HepG2 (cell line): Measurements from ENCODE around the gene OST4. TPM values are rescaled to one million over a fixed set of nuclear protein-coding genes. Genes with fewer than 3 reads are reported as not detected.

Source experiments
- CHCHD3 ChIP-seq: sonication (generic); formaldehyde crosslinking; IDR thresholded peaks from 2 replicates; pipeline ENCODE4 v1.8.0; 2022; ENCODE audit warnings: mild to moderate bottlenecking, missing genetic modification reagents, moderate library complexity
- HOMEZ ChIP-seq: IDR thresholded peaks from 2 replicates; pipeline ENCODE4 v1.6.1; 2016; ENCODE audit warnings: low read depth
- IRX3 ChIP-seq: sonication (generic); formaldehyde crosslinking; IDR thresholded peaks from 2 replicates; pipeline ENCODE4 v1.8.1; 2023; ENCODE audit warnings: mild to moderate bottlenecking, low read depth, missing genetic modification reagents, borderline replicate concordance
- NBN ChIP-seq: fragments of 450-650 bp; conservative IDR thresholded peaks from 2 replicates; pipeline ENCODE4 v1.6.1; 2017
- NR2F2 ChIP-seq: IDR thresholded peaks from 2 replicates; pipeline ENCODE4 v1.6.1; 2012; ENCODE audit warnings: low read depth, inconsistent platforms, borderline replicate concordance
- PITX1 ChIP-seq: sonication (generic); formaldehyde crosslinking; IDR thresholded peaks from 2 replicates; pipeline ENCODE4 v1.5.1; 2020; ENCODE audit warnings: mild to moderate bottlenecking, missing genetic modification reagents
- SNAI1 ChIP-seq: sonication (generic); formaldehyde crosslinking; IDR thresholded peaks from 2 replicates; pipeline ENCODE4 v1.5.0; 2020; ENCODE audit warnings: mild to moderate bottlenecking, missing genetic modification reagents, borderline replicate concordance
- SPEN ChIP-seq: sonication (generic); formaldehyde crosslinking; IDR thresholded peaks from 2 replicates; pipeline ENCODE4 v1.5.1; 2020; ENCODE audit warnings: low read depth, mild to moderate bottlenecking, missing genetic modification reagents
- ZBTB38 ChIP-seq: sonication (generic); formaldehyde crosslinking; IDR thresholded peaks from 2 replicates; pipeline ENCODE4 v1.5.1; 2020; ENCODE audit warnings: mild to moderate bottlenecking, missing genetic modification reagents
- ZNF17 ChIP-seq: sonication (generic); formaldehyde crosslinking; IDR thresholded peaks from 2 replicates; pipeline ENCODE4 v1.5.0; 2020; ENCODE audit warnings: mild to moderate bottlenecking, missing genetic modification reagents
- ZNF230 ChIP-seq: sonication (generic); formaldehyde crosslinking; IDR thresholded peaks from 2 replicates; pipeline ENCODE4 v1.4.0; 2020; ENCODE audit warnings: mild to moderate bottlenecking, missing genetic modification reagents
- ZNF337 ChIP-seq: sonication (generic); formaldehyde crosslinking; IDR thresholded peaks from 2 replicates; pipeline ENCODE4 v1.5.1; 2020; ENCODE audit warnings: missing genetic modification reagents, low read depth, mild to moderate bottlenecking, borderline replicate concordance
- ZNF33B ChIP-seq: sonication (generic); formaldehyde crosslinking; IDR thresholded peaks from 2 replicates; pipeline ENCODE4 v1.5.1; 2020; ENCODE audit warnings: mild to moderate bottlenecking, missing genetic modification reagents
- ZNF550 ChIP-seq: sonication (generic); formaldehyde crosslinking; IDR thresholded peaks from 2 replicates; pipeline ENCODE4 v1.4.0; 2020; ENCODE audit warnings: mild to moderate bottlenecking, missing genetic modification reagents, borderline replicate concordance
- ZNF564 ChIP-seq: sonication (generic); formaldehyde crosslinking; IDR thresholded peaks from 2 replicates; pipeline ENCODE4 v1.8.1; 2023; ENCODE audit warnings: mild to moderate bottlenecking, missing genetic modification reagents
- ZNF782 ChIP-seq: sonication (generic); formaldehyde crosslinking; IDR thresholded peaks from 2 replicates; pipeline ENCODE4 v1.4.0; 2020; ENCODE audit warnings: missing genetic modification reagents, mild to moderate bottlenecking, borderline replicate concordance
- polyA plus RNA-seq, 8 experiments: library from polyadenylated mRNA; depleted of rRNA in 3 of 8; stranded (reverse) in 7 of 8; unstranded in 1 of 8; fragments of >200 nt; fragmentation: Illumina TruSeq in 4 of 8; extraction: Trizol in 4 of 8; gene quantifications; 2 replicates each; pipeline versions ENCODE4 v1.2.1 to v1.2.3, GENCODE V29; 2011 to 2016; ENCODE audit warnings: low read depth in 4 of 8, missing spikeins in 1 of 8, mixed read lengths in 1 of 8; ENCODE audit not compliant: insufficient read depth in 1 of 8
- total RNA-seq, 5 experiments: library from RNA; depleted of rRNA; stranded (reverse); fragments of >200 nt; fragmentation: Illumina TruSeq; extraction: Trizol; gene quantifications; 2 replicates each; pipeline ENCODE4 v1.2.3, GENCODE V29; 2016; ENCODE audit warnings: low read depth in 1 of 5
- TF ChIP-seq, protein P1 (sequence below): sonication (generic); formaldehyde crosslinking; IDR thresholded peaks from 2 replicates; pipeline ENCODE4 v1.4.0; 2020; ENCODE audit warnings: missing genetic modification reagents, mild to moderate bottlenecking, borderline replicate concordance
- TF ChIP-seq, protein P2 (sequence below): sonication (generic); formaldehyde crosslinking; IDR thresholded peaks from 2 replicates; pipeline ENCODE4 v1.8.1; 2022; ENCODE audit warnings: mild to moderate bottlenecking, missing genetic modification reagents
- TF ChIP-seq, protein P3 (sequence below): sonication (generic); formaldehyde crosslinking; IDR thresholded peaks from 2 replicates; pipeline ENCODE4 v1.4.0; 2020; ENCODE audit warnings: mild to moderate bottlenecking, missing genetic modification reagents

OST4 gene
- total and polyA plus RNA-seq, 2 of the 13 experiments (the other 11 are each of a cell fraction or from before 2014, with no cell fraction given) = 498 to 584 TPM

DNA sequence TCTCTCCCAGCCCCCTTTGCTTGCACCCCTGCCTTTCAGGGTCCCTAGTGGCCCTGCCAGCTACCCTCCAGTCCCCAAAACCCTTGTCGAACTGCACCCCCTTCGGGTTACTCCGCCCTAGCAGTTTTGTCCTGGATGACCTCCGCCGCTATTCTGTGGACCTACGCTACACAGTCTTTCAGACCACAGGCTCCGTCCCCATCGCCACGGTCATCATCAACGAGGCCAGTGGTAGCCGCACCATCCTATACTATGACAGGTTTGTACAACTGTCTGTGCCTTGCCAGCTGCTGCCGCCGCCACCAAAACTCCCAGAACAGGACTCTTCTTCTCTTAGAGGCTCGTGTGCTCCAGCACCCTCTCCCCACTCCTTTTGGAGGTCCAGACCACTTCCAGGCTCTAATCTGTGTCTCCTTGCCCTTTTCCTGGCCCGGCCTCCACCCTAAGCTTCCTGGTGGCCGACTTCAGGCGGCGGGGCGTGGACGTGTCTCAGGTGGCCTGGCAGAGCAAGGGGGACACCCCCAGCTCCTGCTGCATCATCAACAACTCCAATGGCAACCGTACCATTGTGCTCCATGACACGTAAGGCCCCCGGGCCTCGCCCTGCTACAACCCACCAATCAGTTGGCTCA lies 23.0 kb upstream of the OST4 start (continued):
- TF ChIP-seq, protein P1, sequence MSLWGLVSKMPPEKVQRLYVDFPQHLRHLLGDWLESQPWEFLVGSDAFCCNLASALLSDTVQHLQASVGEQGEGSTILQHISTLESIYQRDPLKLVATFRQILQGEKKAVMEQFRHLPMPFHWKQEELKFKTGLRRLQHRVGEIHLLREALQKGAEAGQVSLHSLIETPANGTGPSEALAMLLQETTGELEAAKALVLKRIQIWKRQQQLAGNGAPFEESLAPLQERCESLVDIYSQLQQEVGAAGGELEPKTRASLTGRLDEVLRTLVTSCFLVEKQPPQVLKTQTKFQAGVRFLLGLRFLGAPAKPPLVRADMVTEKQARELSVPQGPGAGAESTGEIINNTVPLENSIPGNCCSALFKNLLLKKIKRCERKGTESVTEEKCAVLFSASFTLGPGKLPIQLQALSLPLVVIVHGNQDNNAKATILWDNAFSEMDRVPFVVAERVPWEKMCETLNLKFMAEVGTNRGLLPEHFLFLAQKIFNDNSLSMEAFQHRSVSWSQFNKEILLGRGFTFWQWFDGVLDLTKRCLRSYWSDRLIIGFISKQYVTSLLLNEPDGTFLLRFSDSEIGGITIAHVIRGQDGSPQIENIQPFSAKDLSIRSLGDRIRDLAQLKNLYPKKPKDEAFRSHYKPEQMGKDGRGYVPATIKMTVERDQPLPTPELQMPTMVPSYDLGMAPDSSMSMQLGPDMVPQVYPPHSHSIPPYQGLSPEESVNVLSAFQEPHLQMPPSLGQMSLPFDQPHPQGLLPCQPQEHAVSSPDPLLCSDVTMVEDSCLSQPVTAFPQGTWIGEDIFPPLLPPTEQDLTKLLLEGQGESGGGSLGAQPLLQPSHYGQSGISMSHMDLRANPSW = no peak
- peak; percentile 12; the same call in 1 of the 2 replicates for TF ChIP-seq ZNF550 (CRISPR knock-in tag)
- TF ChIP-seq HOMEZ (CRISPR knock-in tag) = no peak
- 0 out of 2 replicates have a peak, but pooled peaks have one; percentile 21 for TF ChIP-seq ZNF564 (CRISPR knock-in tag)
- peak; percentile 20; the same call in 1 of the 2 replicates for TF ChIP-seq PITX1 (CRISPR knock-in tag)
- TF ChIP-seq ZNF337 (CRISPR knock-in tag) = no peak
- no peak for TF ChIP-seq ZNF17 (CRISPR knock-in tag)
- TF ChIP-seq, protein P2, sequence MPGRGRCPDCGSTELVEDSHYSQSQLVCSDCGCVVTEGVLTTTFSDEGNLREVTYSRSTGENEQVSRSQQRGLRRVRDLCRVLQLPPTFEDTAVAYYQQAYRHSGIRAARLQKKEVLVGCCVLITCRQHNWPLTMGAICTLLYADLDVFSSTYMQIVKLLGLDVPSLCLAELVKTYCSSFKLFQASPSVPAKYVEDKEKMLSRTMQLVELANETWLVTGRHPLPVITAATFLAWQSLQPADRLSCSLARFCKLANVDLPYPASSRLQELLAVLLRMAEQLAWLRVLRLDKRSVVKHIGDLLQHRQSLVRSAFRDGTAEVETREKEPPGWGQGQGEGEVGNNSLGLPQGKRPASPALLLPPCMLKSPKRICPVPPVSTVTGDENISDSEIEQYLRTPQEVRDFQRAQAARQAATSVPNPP (CRISPR knock-in tag) = 0 out of 2 replicates have a peak, but pooled peaks have one; percentile 28
- TF ChIP-seq ZNF782 = no peak
- TF ChIP-seq, protein P3, sequence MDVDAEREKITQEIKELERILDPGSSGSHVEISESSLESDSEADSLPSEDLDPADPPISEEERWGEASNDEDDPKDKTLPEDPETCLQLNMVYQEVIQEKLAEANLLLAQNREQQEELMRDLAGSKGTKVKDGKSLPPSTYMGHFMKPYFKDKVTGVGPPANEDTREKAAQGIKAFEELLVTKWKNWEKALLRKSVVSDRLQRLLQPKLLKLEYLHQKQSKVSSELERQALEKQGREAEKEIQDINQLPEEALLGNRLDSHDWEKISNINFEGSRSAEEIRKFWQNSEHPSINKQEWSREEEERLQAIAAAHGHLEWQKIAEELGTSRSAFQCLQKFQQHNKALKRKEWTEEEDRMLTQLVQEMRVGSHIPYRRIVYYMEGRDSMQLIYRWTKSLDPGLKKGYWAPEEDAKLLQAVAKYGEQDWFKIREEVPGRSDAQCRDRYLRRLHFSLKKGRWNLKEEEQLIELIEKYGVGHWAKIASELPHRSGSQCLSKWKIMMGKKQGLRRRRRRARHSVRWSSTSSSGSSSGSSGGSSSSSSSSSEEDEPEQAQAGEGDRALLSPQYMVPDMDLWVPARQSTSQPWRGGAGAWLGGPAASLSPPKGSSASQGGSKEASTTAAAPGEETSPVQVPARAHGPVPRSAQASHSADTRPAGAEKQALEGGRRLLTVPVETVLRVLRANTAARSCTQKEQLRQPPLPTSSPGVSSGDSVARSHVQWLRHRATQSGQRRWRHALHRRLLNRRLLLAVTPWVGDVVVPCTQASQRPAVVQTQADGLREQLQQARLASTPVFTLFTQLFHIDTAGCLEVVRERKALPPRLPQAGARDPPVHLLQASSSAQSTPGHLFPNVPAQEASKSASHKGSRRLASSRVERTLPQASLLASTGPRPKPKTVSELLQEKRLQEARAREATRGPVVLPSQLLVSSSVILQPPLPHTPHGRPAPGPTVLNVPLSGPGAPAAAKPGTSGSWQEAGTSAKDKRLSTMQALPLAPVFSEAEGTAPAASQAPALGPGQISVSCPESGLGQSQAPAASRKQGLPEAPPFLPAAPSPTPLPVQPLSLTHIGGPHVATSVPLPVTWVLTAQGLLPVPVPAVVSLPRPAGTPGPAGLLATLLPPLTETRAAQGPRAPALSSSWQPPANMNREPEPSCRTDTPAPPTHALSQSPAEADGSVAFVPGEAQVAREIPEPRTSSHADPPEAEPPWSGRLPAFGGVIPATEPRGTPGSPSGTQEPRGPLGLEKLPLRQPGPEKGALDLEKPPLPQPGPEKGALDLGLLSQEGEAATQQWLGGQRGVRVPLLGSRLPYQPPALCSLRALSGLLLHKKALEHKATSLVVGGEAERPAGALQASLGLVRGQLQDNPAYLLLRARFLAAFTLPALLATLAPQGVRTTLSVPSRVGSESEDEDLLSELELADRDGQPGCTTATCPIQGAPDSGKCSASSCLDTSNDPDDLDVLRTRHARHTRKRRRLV (CRISPR knock-in tag) = peak; percentile 21; the same call in 1 of the 2 replicates
- TF ChIP-seq ZNF33B (CRISPR knock-in tag) = no peak
- no peak; the same call in 1 of the 2 replicates for TF ChIP-seq CHCHD3
- 0 out of 2 replicates have a peak, but pooled peaks have one; percentile 18 for TF ChIP-seq SPEN (CRISPR knock-in tag)
- TF ChIP-seq ZBTB38 = peak; percentile 95
- peak; percentile 76 for TF ChIP-seq SNAI1 (CRISPR knock-in tag)
- no peak for TF ChIP-seq ZNF230 (CRISPR knock-in tag)
- 0 out of 2 replicates have a peak, but pooled peaks have one; percentile 2 for TF ChIP-seq NR2F2
- no peak for TF ChIP-seq NBN
- TF ChIP-seq IRX3 (CRISPR knock-in tag) = 0 out of 2 replicates have a peak, but pooled peaks have one; percentile 92
